DMS53 (cell line): ENCODE measurements around the gene RPS6KB2.
"Not testable (repeated sequence)": the region's sequence is repeated elsewhere in the genome, so short reads cannot be mapped to it uniquely, and the experiment has no call there.

Source experiments
- DNase-seq: peaks from one replicate; lab custom pipeline; 2025; lab: John Stamatoyannopoulos, UW

Gene RPS6KB2

GRCh38 chr11:67442504-67443404 is 14.5 kb downstream of the RPS6KB2 start:
- peak; percentile 60 for DNase-seq

DNA sequence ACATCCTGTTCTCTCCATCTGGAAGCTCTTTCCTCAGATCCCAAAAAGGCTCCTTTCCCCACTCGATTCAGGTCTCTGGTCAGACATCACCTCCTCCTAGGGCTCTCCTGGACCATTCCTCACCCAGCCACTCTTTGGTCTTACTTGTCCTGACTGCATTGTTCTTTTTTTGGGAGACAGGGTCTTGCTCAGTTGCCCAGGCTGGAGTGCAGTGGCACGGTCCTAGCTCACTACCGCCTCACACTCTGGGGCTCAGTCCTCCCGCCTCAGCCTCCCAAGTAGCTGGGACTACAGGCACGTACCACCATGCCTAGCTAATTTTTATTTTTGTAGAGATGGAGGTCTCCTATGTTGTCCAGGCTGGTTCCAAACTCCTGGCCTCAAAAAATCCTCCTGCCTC is 17.2 kb downstream of the RPS6KB2 start:
- DNase-seq = no peak

- DNase-seq = no peak
Measured at GRCh38 chr11:67448220-67448609, 19.9 kb downstream of the RPS6KB2 start.

- DNase-seq = peak; percentile 95
Measured at GRCh38 chr11:67449116-67449844, 21.0 kb downstream of the RPS6KB2 start.

DNA sequence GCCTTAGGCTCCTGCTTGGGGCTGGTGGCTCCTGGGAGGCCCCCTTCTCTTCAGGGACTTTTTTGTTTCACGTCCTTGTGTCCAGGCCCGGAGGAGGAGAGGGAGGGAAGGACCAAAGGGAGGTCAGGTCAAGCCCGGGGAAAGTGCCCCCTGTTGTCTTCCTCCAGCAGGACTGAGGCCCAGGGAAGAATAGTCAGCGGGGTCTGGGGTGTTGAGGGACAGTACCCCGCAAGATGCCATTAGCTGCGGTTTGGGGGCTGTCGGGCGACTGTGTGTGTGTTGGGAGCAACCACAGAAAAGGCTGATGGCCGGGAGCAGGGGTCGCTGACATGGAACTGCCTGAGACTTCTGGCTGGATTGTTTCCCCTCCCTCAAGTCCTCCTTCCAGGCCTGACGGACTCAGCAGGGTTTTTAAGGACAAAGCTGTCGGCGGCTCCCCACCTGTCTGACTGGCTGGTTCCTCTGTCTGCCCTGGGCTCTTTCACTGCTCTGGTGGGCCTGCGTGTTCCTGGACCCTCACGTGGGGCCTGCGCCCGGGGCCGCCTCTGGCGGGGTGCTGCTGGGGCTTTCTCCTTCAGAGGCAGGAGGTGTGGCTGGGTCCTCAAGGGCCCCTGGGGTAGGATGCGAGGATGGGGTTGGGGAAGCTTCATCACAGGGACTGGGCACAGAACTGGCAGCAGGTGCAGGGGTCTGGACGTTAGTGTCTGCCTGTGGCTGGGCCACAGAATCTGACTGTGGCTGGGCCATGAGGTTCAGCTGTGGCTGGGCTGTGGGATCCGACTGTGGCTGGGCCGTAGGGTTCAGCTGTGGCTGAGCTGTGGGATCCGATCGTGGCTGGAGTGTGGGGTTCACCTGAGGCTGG is 22.7 kb downstream of the RPS6KB2 start:
- DNase-seq = no peak

- DNase-seq = no peak
Measured at GRCh38 chr11:67451658-67451976, 23.3 kb downstream of the RPS6KB2 start.

- peak; percentile 81 for DNase-seq
Measured at GRCh38 chr11:67452141-67452952, 24.1 kb downstream of the RPS6KB2 start, which contains the start of gene GPR152. Gene GPR152 (minus strand): TSS chr11:67452729. CDS start chr11:67452724, 5 bp downstream.

DNA sequence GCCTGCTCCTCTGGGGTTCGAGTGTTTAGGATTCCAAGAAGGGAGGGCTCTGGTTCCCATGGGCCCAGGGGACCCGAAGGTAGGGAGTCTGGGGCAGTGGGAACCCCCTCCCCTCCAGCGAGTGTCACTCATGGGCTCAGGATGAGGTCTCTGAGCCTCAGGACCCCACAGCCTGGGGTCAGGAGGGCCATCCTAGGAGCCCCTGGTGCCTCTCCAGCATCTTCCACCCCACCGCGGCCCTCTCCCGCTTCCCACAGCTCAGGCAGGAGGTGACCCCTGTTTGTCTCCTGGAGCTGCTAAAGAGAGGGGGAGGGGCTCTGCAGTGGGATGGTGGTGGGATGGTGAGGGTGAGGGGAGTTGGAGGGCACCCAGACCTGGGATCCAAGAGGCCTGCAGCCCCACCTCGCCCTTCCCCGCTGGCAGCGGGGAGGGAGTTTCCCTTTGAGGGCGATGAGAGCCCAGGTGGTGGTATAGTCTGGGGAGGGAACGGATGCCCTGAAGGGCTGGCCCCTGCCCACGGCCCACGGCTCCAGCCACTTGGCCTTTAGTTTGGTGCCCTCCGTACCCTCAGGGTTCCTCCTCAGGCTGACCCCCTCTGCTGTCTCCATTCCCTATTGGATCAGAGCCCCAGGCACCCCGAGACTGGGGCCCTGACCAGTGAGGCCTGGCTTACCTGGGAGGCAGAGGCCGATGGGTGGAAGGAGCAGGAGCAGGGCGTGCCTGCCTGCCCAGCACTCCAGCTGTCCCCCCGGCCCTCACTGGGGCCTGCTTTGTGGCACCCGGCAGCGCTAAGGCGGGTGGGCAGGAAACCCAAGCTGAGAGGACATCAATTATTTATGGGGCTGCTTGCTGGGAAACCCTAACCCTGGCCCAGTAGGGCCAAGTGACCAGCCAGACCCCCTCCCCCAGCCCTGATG is 25.8 kb downstream of the RPS6KB2 start:
- no peak for DNase-seq

DNA sequence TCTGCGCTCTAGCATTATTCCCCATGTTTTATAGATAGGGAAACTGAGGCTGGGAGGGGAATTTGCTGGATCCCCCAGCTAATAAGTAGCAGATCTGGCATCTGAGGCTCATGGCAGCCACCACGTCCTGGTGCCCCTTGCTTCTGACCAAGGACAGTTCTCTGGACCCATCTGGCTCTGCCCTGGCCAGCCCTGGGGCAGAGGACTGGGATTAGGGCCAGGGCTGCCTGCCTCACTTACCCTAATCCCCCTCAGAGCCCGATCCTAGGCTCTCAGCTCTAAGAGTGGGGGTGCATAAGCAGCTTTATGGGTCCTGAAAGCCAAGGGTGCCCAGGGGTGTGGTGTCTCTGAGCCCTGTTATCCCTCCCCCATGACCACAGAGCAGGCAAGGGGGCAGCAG is 26.8 kb downstream of the RPS6KB2 start, which contains the start of gene CABP4:
Gene CABP4, plus strand, starts transcription at position 301 of the 400 bp plus-strand sequence. Its CDS starts 70 bp downstream, at position 371.
- DNase-seq = no peak

GRCh38 chr11:67456068-67456705 is 27.9 kb downstream of the RPS6KB2 start:
- DNase-seq = no peak

- DNase-seq = no peak
Measured at GRCh38 chr11:67457453-67457852, 29.2 kb downstream of the RPS6KB2 start.

GRCh38 chr11:67458266-67458665 is 30.0 kb downstream of the RPS6KB2 start:
- DNase-seq = no peak

- DNase-seq = no peak
Measured at GRCh38 chr11:67463186-67463585, 34.9 kb downstream of the RPS6KB2 start.

DNA sequence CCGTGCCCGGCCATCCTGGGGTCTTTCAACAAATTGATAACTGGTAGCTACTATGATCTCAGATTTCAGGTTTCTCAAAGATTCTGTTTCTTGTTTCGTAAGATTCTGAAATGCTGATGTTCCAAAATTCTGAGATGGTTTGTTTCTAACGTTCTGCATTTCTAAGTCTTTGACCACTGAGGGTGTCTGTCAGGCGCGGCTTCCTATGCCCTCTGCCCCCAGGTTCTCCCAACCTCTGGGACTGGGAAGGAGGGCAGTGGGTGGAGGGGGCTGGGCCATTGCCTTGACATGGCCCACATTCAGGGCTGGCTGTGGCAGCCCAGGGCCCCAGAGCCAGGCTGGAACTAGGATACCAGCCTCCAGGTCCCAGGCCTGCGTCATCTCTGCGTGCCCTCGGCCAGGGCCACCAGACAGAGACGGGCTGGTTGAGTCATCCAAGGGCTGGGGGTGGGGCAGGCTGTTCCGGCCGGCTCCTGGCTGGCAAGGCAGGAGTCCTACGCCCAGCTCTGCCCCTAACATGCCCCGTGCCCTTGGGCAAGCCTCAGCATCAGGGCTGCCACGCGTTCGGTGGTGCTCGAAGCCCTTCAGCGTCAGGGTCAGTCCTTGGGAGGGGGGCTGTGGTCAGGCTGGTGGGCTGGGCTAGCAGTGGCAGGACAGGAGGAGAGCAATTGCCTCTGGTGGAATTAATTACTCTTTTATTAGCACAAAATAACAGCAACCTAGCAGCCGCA is 35.6 kb downstream of the RPS6KB2 start:
- peak; percentile 97 for DNase-seq

DNA sequence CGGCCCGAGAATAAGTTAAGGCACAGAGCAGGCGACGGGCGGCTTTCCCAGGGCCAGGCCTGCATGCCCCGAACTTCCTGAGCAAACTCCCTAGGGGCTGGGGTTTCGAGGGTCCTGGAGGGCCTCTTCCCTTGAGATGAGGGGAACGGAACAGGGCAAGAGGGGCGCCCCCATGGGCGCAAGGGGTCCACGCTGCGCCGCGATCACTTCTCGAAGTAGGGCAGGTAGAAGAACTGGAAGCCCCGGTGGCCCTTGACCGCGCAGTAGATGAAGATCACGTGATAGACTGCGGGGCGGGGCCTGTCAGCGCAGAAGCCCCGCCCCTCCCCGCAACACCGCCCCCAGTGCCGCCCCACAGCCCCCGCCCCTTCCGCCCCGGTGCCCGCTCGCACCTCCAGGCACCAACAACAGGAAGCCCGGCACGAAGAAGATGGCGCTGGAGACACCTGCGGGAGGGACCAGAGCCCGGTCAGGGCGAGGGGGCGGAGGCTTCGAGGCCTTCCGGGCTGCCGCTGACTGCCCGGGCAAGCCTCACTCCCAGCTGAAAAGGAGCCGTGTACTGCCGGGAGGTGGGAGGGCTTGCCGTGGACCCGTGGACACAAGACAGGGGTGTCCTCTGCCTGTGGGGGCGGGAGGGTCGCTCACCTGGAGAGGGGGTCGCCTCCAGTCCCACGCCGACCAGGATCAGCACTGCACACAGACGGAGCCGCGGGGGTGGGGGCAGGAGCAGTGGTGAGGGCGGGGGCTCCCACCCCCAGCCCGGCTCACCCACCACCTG is 36.3 kb downstream of the RPS6KB2 start:
- peak; percentile 98 for DNase-seq

DNA sequence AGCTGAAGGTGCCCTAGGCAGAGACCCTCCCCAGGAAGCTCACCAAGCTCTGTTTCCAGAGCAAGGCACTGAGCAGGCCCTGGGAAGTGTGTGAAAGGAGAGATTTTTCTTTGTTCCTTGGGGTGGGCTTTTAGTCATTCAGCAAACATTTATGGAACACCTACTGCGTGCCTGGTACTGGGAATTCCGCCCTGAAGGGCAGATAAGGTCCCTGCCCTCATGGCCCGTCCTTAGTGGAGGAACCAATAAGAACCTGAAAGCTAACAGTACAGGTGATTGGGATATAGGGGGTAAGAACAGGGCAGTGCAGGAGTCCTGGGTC is 36.9 kb downstream of the RPS6KB2 start:
- DNase-seq = peak; percentile 63

- not testable (repeated sequence) for DNase-seq
Measured at GRCh38 chr11:67465530-67465929, 37.2 kb downstream of the RPS6KB2 start.

DNA sequence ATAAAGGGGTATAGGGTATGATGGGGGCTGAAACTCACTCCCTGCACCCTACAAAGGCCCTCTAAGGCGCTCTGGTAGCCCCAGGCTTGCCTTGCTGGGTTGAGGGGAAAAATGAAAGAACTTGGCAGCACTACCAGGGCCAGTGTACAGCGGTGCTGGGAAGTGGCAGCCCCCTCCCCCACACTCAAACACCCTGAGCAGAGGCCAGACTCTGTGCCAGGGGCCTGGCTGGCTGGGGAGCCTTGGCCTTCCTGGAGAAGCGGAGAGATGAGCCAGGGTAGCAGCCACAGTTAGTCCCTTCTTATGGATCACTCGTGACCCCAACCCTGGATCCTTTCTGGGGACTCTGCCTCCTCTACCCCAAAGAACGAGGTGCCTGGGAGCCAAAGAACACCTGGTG is 38.1 kb downstream of the RPS6KB2 start:
- DNase-seq = no peak
